K562 (cell line): ENCODE results near the gene SIGLEC5. TPM values are rescaled to one million over a fixed set of nuclear protein-coding genes. Genes with fewer than 3 reads are reported as not detected.

Source experiments
- CBFA2T2 ChIP-seq: fragments of 450-650 bp; conservative IDR thresholded peaks from 2 replicates; pipeline ENCODE4 v1.6.1; 2017; ENCODE audit warnings: mild to moderate bottlenecking
- DACH1 ChIP-seq: fragments of 450-650 bp; IDR thresholded peaks from 2 replicates; pipeline ENCODE4 v1.6.1; 2018; ENCODE audit not compliant: partially characterized antibody
- HBP1 ChIP-seq: fragments of 450-650 bp; formaldehyde crosslinking; IDR thresholded peaks from 2 replicates; pipeline ENCODE4 v1.4.0; 2022; ENCODE audit warnings: missing genetic modification characterization
- MTA3 ChIP-seq: fragments of 450-650 bp; formaldehyde crosslinking; IDR thresholded peaks from 2 replicates; pipeline ENCODE4 v1.6.1; 2017; ENCODE audit warnings: mild to moderate bottlenecking, borderline replicate concordance
- RUNX1 ChIP-seq: sonication (generic); IDR thresholded peaks from 2 replicates; pipeline ENCODE4 v1.6.1; 2016; ENCODE audit warnings: antibody characterized with exemption, low read depth
- SMAD3 ChIP-seq: fragments of 450-650 bp; formaldehyde crosslinking; conservative IDR thresholded peaks from 2 replicates; pipeline ENCODE4 v1.4.0; 2020; ENCODE audit warnings: mild to moderate bottlenecking
- YY1 ChIP-seq, 3 experiments: IDR thresholded peaks; 2 replicates each; pipeline ENCODE4 v1.6.1; 2011; ENCODE audit warnings: low read length in 2 of 3, mild to moderate bottlenecking in 2 of 3, moderate library complexity in 2 of 3, borderline replicate concordance in 1 of 3, control low read depth in 1 of 3, low read depth in 1 of 3; ENCODE audit not compliant: insufficient read depth in 3 of 3, insufficient replicate concordance in 2 of 3, control insufficient read depth in 1 of 3, insufficient read length in 1 of 3; ENCODE audit errors: extremely low read depth in 1 of 3
- ZBTB1 ChIP-seq: sonication (generic); formaldehyde crosslinking; IDR thresholded peaks from 2 replicates; pipeline ENCODE4 v1.8.1; 2023; ENCODE audit warnings: missing genetic modification reagents, low read depth, mild to moderate bottlenecking, borderline replicate concordance
- ZFP30 ChIP-seq: fragments of 250-450 bp; sonication (Bioruptor Pico); IDR thresholded peaks from 2 replicates; pipeline ENCODE4 v1.8.0; 2022; ENCODE audit warnings: moderate library complexity, mild to moderate bottlenecking, inconsistent platforms, borderline replicate concordance
- ZNF280A ChIP-seq: fragments of 450-650 bp; IDR thresholded peaks from 2 replicates; pipeline ENCODE4 v1.6.1; 2018; ENCODE audit warnings: mild to moderate bottlenecking, low read depth; ENCODE audit not compliant: partially characterized antibody
- ZNF318 ChIP-seq, 2 experiments: fragments of 450-650 bp; IDR thresholded peaks; 2 replicates each; pipeline ENCODE4 v1.6.1; 2016; ENCODE audit warnings: mild to moderate bottlenecking in 2 of 2, borderline replicate concordance in 1 of 2, low read depth in 1 of 2, moderate library complexity in 1 of 2
- ZNF395 ChIP-seq: fragments of 200-800 bp; sonication (Bioruptor generic); IDR thresholded peaks from 2 replicates; pipeline ENCODE4 v1.6.1; 2017; ENCODE audit warnings: missing genetic modification characterization, missing compliant biosample characterization
- polyA plus RNA-seq, 8 experiments: library from polyadenylated mRNA; depleted of rRNA in 4 of 8; stranded (reverse) in 5 of 8; unstranded in 3 of 8; fragments of >200 nt; fragmentation: Nextera tagmentation in 2 of 8; fragmentation: Illumina TruSeq in 1 of 8; extraction: Ambion mirVana in 2 of 8; extraction: Trizol in 1 of 8; gene quantifications; 2 replicates each; pipeline versions ENCODE4 v1.2.1 to v1.2.3, GENCODE V29; 2011 to 2014; ENCODE audit warnings: inconsistent platforms in 1 of 8, missing spikeins in 1 of 8
- total RNA-seq, 7 experiments: library from RNA; depleted of rRNA in 6 of 7; stranded (reverse); fragments of >200 nt in 6 of 7; fragmentation: Illumina TruSeq in 2 of 7; extraction: Trizol in 2 of 7; gene quantifications; 2 replicates each; pipeline versions ENCODE4 v1.2.1 to v1.2.3, GENCODE V29; 2011 to 2021; ENCODE audit warnings: low replicate concordance in 1 of 7

SIGLEC5 gene
- total and polyA plus RNA-seq, 9 of the 15 experiments (the other 6 are each of a cell fraction or from before 2014, with no cell fraction given), result 0.14 TPM; not detected in 8

- TF ChIP-seq HBP1 (no peak), ZFP30 (CRISPR knock-in tag) (no peak), ZNF318 (IDR thresholded peaks at IDR 0.05; ENCODE audit: borderline replicate concordance in 1 of 2, low read depth in 1 of 2) (no peak), SMAD3 (CRISPR knock-in tag) (no peak), ZNF395 (peak; percentile 6; the same call in 1 of the 2 replicates), MTA3 (peak; percentile 54; the same call in 1 of the 2 replicates), ZNF280A (no peak), CBFA2T2 (no peak), RUNX1 (no peak), DACH1 (peak; percentile 68), YY1 (IDR thresholded peaks at IDR 0.05; ENCODE audit: borderline replicate concordance in 1 of 3, control insufficient read depth in 1 of 3, extremely low read depth in 1 of 3, insufficient read depth in 3 of 3, insufficient read length in 1 of 3, insufficient replicate concordance in 2 of 3, low read depth in 1 of 3, low read length in 2 of 3) (peak in 1 of 3 experiments; percentile 27), ZBTB1 (no peak)
Measured at GRCh38 chr19:51566489-51567100, 63.6 kb downstream of the SIGLEC5 start (continued).
